Colonic mucosa (tissue), 4 donors: ENCODE data around the gene IP6K2. TPM values are rescaled to one million over a fixed set of nuclear protein-coding genes. Genes with fewer than 3 reads are reported as not detected.

Experiments used
- DNase-seq: peaks from one replicate; pipeline ENCODE4 v3.0.0-alpha.2; 2020
- H3K27ac ChIP-seq: fragments of 200-600 bp; one replicate; pipeline ENCODE4 v1.8.0; 2021
- H3K27me3 ChIP-seq: fragments of 200-600 bp; one replicate; pipeline ENCODE4 v1.8.0; 2021
- H3K36me3 ChIP-seq: fragments of 200-600 bp; one replicate; pipeline ENCODE4 v1.8.0; 2021
- H3K4me1 ChIP-seq: fragments of 200-600 bp; one replicate; pipeline ENCODE4 v1.8.0; 2021; ENCODE audit warnings: mild to moderate bottlenecking
- H3K4me3 ChIP-seq: fragments of 200-600 bp; one replicate; pipeline ENCODE4 v1.8.0; 2021
- H3K9ac ChIP-seq, 2 donors: one replicate each; pipeline ENCODE4 v1.7.0; 2013; ENCODE audit warnings: control low read depth in 2 of 2, low read depth in 2 of 2, low read length in 2 of 2
- H3K9me3 ChIP-seq: fragments of 200-600 bp; one replicate; pipeline ENCODE4 v1.8.0; 2021
- CTCF ChIP-seq: fragments of 200-600 bp; IDR thresholded peaks from one replicate; pipeline ENCODE4 v1.8.0; 2022; ENCODE audit warnings: antibody characterized with exemption, mild to moderate bottlenecking
- intact Hi-C: fragments of 100-400 bp; cut with DNase I; formaldehyde crosslinking; loops from one replicate; pipeline ENCODE4 v1.14.1; 2022
- total RNA-seq, 2 donors: library from RNA; stranded (reverse); fragmentation: NEBNext Ultra II Directional in 1 of 2; extraction: Animal tissue kit (Norgen Biotek cat#: 25700) in 1 of 2; gene quantifications; one replicate each; pipeline ENCODE4 v1.2.1, GENCODE V29; 2021
- donor health status: healthy.
- donor health status: DM: no; HTN: no; CAD: no.
- donor health status: DM: no; HTN: no; CAD: no.

IP6K2 gene
- total RNA-seq, 2 donors from 2014 or later, result 101 to 134 TPM

DNA sequence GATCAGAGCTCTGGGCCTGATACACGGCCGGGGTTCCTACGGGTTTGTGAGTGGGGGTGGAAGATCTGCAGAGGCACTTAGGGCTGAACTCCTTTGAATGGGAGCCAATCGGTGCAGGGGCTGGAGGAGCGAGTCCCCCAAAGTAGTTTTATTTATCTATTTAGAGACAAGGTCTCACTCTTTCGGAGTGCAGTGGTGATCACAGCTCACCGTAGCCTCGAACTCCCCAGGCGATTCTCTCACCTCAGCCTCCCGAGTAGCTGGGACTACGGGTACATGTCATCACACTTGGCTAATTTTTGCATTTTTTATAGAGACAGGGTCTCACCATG, 52.7 kb downstream of the IP6K2 start:
- no peaks in the 10 kb centered on the region for H3K9me3 ChIP-seq
- H3K4me3 ChIP-seq, result no peak overlapping the region
- no peaks in the 10 kb centered on the region for H3K36me3 ChIP-seq
- H3K27me3 ChIP-seq, result peaks cover 22% of the 10 kb centered on the region
- TF ChIP-seq CTCF, result no peak
- peaks cover 9% of the 10 kb centered on the region for H3K4me1 ChIP-seq
- peak overlapping the region in 1 of 2 donors; percentile 85 for H3K9ac ChIP-seq
- peak overlapping the region; percentile 61 for H3K27ac ChIP-seq
- DNase-seq, result no peak
- intact Hi-C loops, result no loop called here

DNA sequence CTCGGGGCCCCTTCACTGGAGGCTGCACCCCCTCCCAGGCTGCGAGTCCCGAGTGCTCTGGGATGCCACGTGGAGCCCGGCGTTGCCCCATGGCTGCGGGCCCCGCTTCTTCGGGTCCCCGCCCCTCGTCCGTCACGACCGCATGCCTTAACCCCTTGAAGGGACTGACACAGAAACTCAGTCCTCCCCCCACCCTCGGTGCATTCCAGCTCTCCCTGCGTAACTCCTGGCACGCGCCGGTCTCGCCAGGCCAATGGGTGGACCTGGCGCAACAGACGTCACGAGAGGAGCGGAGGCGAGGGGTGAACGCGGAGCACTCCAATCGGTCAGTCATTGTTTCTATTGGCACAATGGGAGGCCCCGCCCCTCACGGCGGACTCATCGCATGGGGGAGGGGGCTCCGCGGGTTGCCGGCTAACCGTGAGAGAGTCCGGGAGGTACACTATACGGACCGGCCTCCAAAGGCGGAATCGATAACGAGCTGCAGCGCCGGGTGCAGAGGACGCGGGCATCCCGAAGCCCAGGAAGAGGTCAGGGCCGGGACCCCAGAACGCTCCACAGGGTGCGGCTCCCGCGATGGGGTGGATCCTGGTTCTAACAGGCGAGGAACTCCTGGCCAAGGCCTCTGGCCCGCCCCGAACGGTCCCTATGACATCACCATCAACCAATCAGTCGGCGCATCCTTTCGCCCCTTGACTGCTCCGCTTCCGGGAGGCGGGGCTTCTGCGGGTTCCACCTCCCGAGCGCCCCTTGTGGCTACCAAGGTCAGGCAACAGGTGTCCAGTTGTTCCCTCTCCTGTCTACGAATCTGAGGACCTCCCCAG, 53.3 kb downstream of the IP6K2 start:
- peak; percentile 95 for DNase-seq
- intact Hi-C loops, result no loop called here
- Histone ChIP-seq H3K4me1 (peaks cover 9% of the 10 kb centered on the region), H3K9me3 (no peaks in the 10 kb centered on the region), H3K4me3 (peak overlapping the region; percentile 54), H3K27ac (peak overlapping the region; percentile 61), H3K27me3 (peaks cover 22% of the 10 kb centered on the region), H3K9ac (peak overlapping the region; percentile 60 to 85), H3K36me3 (no peaks in the 10 kb centered on the region)
- peak; percentile 81 for TF ChIP-seq CTCF

DNA sequence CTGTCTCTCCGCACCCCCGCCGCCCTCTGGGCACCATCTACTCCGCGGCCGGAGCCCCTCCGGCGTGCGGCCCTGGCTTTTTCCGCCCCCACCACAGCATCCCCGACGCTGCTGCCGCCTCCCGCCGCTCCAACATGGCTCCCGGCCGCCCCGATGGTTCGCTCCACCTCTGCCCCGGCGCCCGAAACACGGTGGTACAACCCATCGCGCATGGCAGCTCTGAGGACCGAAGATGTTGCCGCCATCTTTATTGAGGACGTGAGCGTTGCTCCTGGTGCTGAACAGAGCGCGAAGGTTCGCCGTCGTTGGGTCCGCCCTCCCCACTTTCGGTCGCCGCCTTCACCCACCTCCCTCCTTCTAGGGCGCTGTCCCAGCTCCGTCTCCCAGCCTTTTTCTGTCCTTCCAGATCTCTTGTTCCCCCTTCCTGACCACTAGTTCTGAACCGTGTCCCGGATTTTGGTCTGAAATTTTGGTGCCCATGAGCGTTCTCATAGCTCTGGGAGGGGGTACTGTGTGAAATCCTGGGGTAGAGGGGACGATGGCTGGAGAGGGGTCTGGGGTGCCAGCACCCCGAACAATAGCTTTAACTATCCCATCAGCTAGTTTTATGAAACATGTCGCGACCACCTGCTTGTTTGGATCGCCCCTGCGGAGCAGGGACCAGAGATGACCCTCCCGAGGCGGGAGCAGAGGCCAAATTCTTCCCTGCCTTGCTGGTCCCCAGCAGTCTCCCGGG, 54.1 kb downstream of the IP6K2 start, which contains the start of gene CELSR3:
Gene CELSR3 (minus strand): TSS at position 134 of the 736 bp plus-strand sequence. CDS start 252 bp downstream, outside the sequence.
- H3K9ac ChIP-seq, result peak within 1 kb of the TSS; percentile 60 to 85
- H3K27ac ChIP-seq, result peak within 1 kb of the TSS; percentile 61
- H3K9me3 ChIP-seq, result no peaks in the 10 kb centered on the region
- intact Hi-C loops, result no loop called here
- H3K36me3 ChIP-seq, result no peaks in the 10 kb centered on the region
- peaks cover 9% of the 10 kb centered on the region for H3K4me1 ChIP-seq
- peak; percentile 68 for DNase-seq
- peak within 1 kb of the TSS; percentile 54 for H3K4me3 ChIP-seq
- H3K27me3 ChIP-seq, result peaks cover 22% of the 10 kb centered on the region
- TF ChIP-seq CTCF, result no peak

- Histone ChIP-seq H3K27me3 (peaks cover 22% of the 10 kb centered on the region), H3K9me3 (no peaks in the 10 kb centered on the region), H3K4me3 (no peak overlapping the region), H3K36me3 (no peaks in the 10 kb centered on the region), H3K27ac (no peak overlapping the region), H3K9ac (no peak overlapping the region), H3K4me1 (peaks cover 9% of the 10 kb centered on the region)
- no peak for TF ChIP-seq CTCF
- DNase-seq, result no peak
- intact Hi-C loops, result no loop called here
These were observed 54.8 kb downstream of the IP6K2 start for GRCh38 chr3:48662145-48662752.

DNA sequence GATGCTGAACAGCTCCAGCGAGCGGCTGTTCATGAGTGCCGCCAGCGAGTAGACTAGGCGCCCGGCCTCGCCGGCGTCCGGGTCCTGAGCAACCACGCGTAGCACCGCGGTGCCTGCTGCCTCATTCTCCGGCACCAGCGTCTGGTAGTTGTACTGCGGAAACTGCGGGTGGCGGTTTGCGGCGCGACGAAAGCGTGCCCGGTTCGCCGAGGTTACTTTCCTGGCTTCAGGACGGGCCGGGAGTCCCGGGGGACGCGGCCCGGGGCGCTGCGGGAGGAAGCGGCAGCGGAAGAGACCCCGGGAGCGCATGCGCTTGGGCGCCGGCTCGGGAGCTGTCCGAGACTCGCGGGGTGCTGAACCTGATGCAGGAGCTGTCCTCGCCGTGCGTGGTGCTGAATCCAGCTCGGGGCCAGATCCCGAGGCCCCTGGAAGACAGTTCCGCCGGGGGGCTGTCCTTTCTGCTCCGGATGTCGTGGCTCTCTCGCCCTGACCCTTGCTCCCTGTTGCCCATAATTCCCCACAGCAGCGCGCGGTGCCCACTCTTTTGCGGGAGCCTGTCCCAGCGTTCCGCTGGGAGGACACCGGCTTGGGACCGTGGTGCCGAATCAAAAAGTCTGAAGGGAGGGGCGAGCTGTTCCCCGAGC, 55.4 kb downstream of the IP6K2 start:
- Histone ChIP-seq H3K36me3 (no peaks in the 10 kb centered on the region), H3K27ac (no peak overlapping the region), H3K27me3 (peaks cover 22% of the 10 kb centered on the region), H3K9me3 (no peaks in the 10 kb centered on the region), H3K4me1 (peaks cover 9% of the 10 kb centered on the region), H3K9ac (no peak overlapping the region), H3K4me3 (peak overlapping the region; percentile 34)
- peak; percentile 59 for DNase-seq
- no peak for TF ChIP-seq CTCF
- intact Hi-C loops, result no loop called here
